ENCODE results near the gene PRDX5. TPM values are rescaled to one million over a fixed set of nuclear protein-coding genes. Genes with fewer than 3 reads are reported as not detected.

The PRDX5 gene
- total RNA-seq, 1 experiment from 2014 or later = 228 TPM

DNA sequence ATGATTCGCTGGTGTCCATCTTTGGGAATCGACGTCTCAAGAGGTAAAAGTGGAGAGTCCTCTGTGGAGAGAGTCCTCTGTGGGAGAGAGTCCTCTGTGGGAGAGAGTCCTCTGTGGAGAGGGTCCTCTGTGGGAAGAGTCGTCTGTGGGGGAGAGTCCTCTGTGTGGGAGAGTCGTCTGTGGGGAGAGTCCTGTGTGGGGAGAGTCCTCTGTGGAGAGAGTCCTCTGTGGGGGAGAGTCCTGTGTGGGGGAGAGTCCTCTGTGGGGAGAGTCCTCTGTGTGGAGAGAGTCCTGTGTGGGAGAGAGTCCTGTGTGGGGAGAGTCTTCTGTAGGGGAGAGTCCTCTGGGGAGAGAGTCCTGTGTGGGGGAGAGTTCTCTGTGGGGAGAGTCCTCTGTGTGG is 3.1 kb downstream of the PRDX5 start:
- Mint-ChIP-seq H3K4me1 (peaks cover 29 to 34% of the 10 kb centered on the region in 2 experiments), H3K9me3 (no peaks in the 10 kb centered on the region), H3K27ac (peak overlapping the region in 2 of 3 experiments; percentile 57 to 60; a peak in 4 of 7 replicates), H3K4me3 (peak overlapping the region in 1 of 2 experiments; percentile 65; a peak in 2 of 5 replicates), H3K27me3 (ENCODE audit: low read depth) (no peaks in the 10 kb centered on the region), H3K36me3 (ENCODE audit: insufficient read depth in 1 of 3, low read depth in 3 of 3) (peaks cover 15 to 32% (median 31%) of the 10 kb centered on the region in 3 experiments; a peak in 6 of 7 replicates)
- Histone ChIP-seq H2AK5ac (ENCODE audit: insufficient read length, low read length) (no peak overlapping the region), H3K4me1 (ENCODE audit: insufficient read depth, low read length) (no peaks in the 10 kb centered on the region; the same call in 1 of the 2 replicates), H3K4ac (ENCODE audit: low read depth, low read length) (no peak overlapping the region), H2BK20ac (ENCODE audit: low read depth, low read length, poor library complexity, severe bottlenecking) (no peak overlapping the region), H2BK15ac (ENCODE audit: low read depth, low read length) (no peak overlapping the region), H3K79me2 (ENCODE audit: insufficient read depth, low read length) (no peaks in the 10 kb centered on the region), H4K20me1 (ENCODE audit: control insufficient read depth, insufficient read depth, insufficient read length) (peaks cover 2% of the 10 kb centered on the region), H3K14ac (ENCODE audit: insufficient read depth, low read length) (no peak overlapping the region), H3K27me3 (ENCODE audit: insufficient read depth, low read length) (no peaks in the 10 kb centered on the region), H2AFZ (ENCODE audit: low read length) (no peak overlapping the region), H3K9ac (ENCODE audit: extremely low read depth, insufficient read length, low read length) (no peak overlapping the region), H3K23ac (ENCODE audit: insufficient read length, low read depth, low read length) (no peak overlapping the region), H2BK5ac (ENCODE audit: insufficient read length, low read length) (no peak overlapping the region), H3K27ac (ENCODE audit: insufficient read length, low read depth, low read length) (no peak overlapping the region), H3K9me3 (ENCODE audit: control insufficient read depth, low read depth, low read length) (no peaks in the 10 kb centered on the region), H4K91ac (ENCODE audit: insufficient read length, low read depth, low read length) (no peak overlapping the region), H4K8ac (replicated peaks; ENCODE audit: insufficient read length, low read depth, low read length) (no peak overlapping the region), H2BK12ac (ENCODE audit: insufficient read length, low read depth, low read length) (no peak overlapping the region), H3K79me1 (ENCODE audit: insufficient read depth, low read depth, low read length, poor library complexity, severe bottlenecking) (no peaks in the 10 kb centered on the region), H3K56ac (ENCODE audit: insufficient read length, low read depth, low read length) (no peak overlapping the region), H3K18ac (ENCODE audit: insufficient read length, low read depth, low read length) (no peak overlapping the region), H4K5ac (ENCODE audit: insufficient read length, low read depth, low read length) (no peak overlapping the region), H3K23me2 (ENCODE audit: insufficient read length, low read depth, low read length, poor library complexity, severe bottlenecking) (peaks cover 3% of the 10 kb centered on the region), H3K4me2 (ENCODE audit: insufficient read depth, insufficient read length, low read length) (no peak overlapping the region), H2BK120ac (ENCODE audit: low read depth, low read length, poor library complexity, severe bottlenecking) (no peak overlapping the region), H3T11ph (ENCODE audit: low read length) (no peak overlapping the region)
- TF ChIP-seq, protein P1, sequence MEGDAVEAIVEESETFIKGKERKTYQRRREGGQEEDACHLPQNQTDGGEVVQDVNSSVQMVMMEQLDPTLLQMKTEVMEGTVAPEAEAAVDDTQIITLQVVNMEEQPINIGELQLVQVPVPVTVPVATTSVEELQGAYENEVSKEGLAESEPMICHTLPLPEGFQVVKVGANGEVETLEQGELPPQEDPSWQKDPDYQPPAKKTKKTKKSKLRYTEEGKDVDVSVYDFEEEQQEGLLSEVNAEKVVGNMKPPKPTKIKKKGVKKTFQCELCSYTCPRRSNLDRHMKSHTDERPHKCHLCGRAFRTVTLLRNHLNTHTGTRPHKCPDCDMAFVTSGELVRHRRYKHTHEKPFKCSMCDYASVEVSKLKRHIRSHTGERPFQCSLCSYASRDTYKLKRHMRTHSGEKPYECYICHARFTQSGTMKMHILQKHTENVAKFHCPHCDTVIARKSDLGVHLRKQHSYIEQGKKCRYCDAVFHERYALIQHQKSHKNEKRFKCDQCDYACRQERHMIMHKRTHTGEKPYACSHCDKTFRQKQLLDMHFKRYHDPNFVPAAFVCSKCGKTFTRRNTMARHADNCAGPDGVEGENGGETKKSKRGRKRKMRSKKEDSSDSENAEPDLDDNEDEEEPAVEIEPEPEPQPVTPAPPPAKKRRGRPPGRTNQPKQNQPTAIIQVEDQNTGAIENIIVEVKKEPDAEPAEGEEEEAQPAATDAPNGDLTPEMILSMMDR (conservative IDR thresholded peaks at IDR 0.05) = no peak
- WGBS (ENCODE audit: extremely low coverage, insufficient read length, low lambda C conversion rate) = no CpG with 5 or more reads among the region's 5 CpGs
- DNase-seq = no peak
